GM19240 (cell line): ENCODE results near the gene FRS2.

Experiments
- DNase-seq: peaks from one replicate; pipeline ENCODE4 v3.0.0; 2011; ENCODE audit warnings: low spot score; ENCODE audit not compliant: insufficient read length

The FRS2 gene

GRCh38 chr12:69621551-69621950, 151.4 kb downstream of the FRS2 start:
- no peak for DNase-seq

GRCh38 chr12:69623970-69624369, 153.8 kb downstream of the FRS2 start:
- no peak for DNase-seq

- no peak for DNase-seq
Measured at GRCh38 chr12:69627501-69627900, 157.3 kb downstream of the FRS2 start.
